Caco-2 (cell line): ENCODE results near the gene C1orf74. TPM values are rescaled to one million over a fixed set of nuclear protein-coding genes. Genes with fewer than 3 reads are reported as not detected.
A peak's percentile ranks its signal among the peaks of the same experiment; 100 is the strongest.

Experiments
- BruUV-seq: library from RNA; stranded (reverse); fragments of 400-500 nt; replicated peaks from 2 replicates; lab custom pipeline; 2021; lab: Mats Ljungman, UMichigan
- CTCF ChIA-PET: fragments of 300-600 bp; sonication (Branson Sonifier 250); formaldehyde crosslinking; loops from one replicate; lab custom pipeline; 2022; ENCODE audit warnings: antibody characterized with exemption; lab: Charles Lee
- POLR2A ChIA-PET: fragments of 300-600 bp; sonication (Branson Sonifier 250); formaldehyde crosslinking; loops from one replicate; lab custom pipeline; 2022; ENCODE audit warnings: antibody characterized with exemption; lab: Charles Lee
- DNase-seq, 2 experiments: peaks; one replicate each; pipeline versions ENCODE4 v3.0.0 to v3.0.0-alpha.2; 2020 to 2022
- H3K27me3 ChIP-seq: replicated peaks from 2 replicates; pipeline ENCODE4 v1.6.0; 2011; ENCODE audit warnings: low read length; ENCODE audit not compliant: control insufficient read depth, insufficient read depth
- H3K36me3 ChIP-seq: 2 replicates; pipeline ENCODE4 v1.5.1; 2011; ENCODE audit warnings: low read length; ENCODE audit not compliant: control insufficient read depth, insufficient read depth
- H3K4me1 ChIP-seq: fragments of 250-450 bp; sonication (Bioruptor Pico); 2 replicates; pipeline ENCODE4 v1.5.1; 2020; ENCODE audit warnings: mild to moderate bottlenecking
- H3K4me3 ChIP-seq: 2 replicates; pipeline ENCODE4 v1.5.1; 2011; ENCODE audit warnings: low read depth, mild to moderate bottlenecking, control low read depth, low read length
- H3K9me3 ChIP-seq: fragments of 250-450 bp; sonication (Bioruptor Pico); 2 replicates; pipeline ENCODE4 v1.5.1; 2020; ENCODE audit warnings: mild to moderate bottlenecking, moderate library complexity
- H3K27ac Mint-ChIP-seq: one replicate; pipeline ENCODE4 v1.8.0; 2022; ENCODE audit warnings: mixed read lengths; ENCODE audit not compliant: unreplicated experiment
- H3K27me3 Mint-ChIP-seq: one replicate; pipeline ENCODE4 v1.8.0; 2022; ENCODE audit warnings: mixed read lengths; ENCODE audit not compliant: insufficient read depth, unreplicated experiment
- H3K36me3 Mint-ChIP-seq: one replicate; pipeline ENCODE4 v1.8.0; 2022; ENCODE audit warnings: mild to moderate bottlenecking, mixed read lengths; ENCODE audit not compliant: insufficient read depth, unreplicated experiment
- H3K4me1 Mint-ChIP-seq: one replicate; pipeline ENCODE4 v1.8.0; 2022; ENCODE audit warnings: low read depth, mixed read lengths; ENCODE audit not compliant: unreplicated experiment
- H3K4me3 Mint-ChIP-seq: one replicate; pipeline ENCODE4 v1.8.0; 2022; ENCODE audit warnings: mild to moderate bottlenecking, moderate library complexity, mixed read lengths; ENCODE audit not compliant: unreplicated experiment
- H3K9me3 Mint-ChIP-seq: one replicate; pipeline ENCODE4 v1.8.0; 2022; ENCODE audit warnings: mixed read lengths; ENCODE audit not compliant: unreplicated experiment
- intact Hi-C: fragments of 100-400 bp; cut with micrococcal nuclease; formaldehyde crosslinking; loops from one replicate; pipeline ENCODE4 v1.10.0; 2022; ENCODE audit not compliant: unreplicated experiment
- total RNA-seq: library from RNA; stranded (reverse); gene quantifications from 2 replicates; pipeline ENCODE4 v1.2.3, GENCODE V29; 2022
- TF ChIP-seq, protein P1 (sequence below), 2 experiments: fragments of 200-600 bp in 1 of 2; IDR thresholded peaks; 1 replicate in 1 of 2; 2 replicates in 1 of 2; pipeline versions ENCODE4 v1.5.1 to v1.8.0; 2011 to 2022; ENCODE audit warnings: antibody characterized with exemption in 1 of 2, control low read depth in 1 of 2, inconsistent platforms in 1 of 2, low read depth in 1 of 2, low read length in 1 of 2, mild to moderate bottlenecking in 1 of 2, moderate library complexity in 1 of 2; ENCODE audit not compliant: insufficient read depth in 1 of 2, severe bottlenecking in 1 of 2, unreplicated experiment in 1 of 2

The C1orf74 gene
- total RNA-seq, 1 experiment from 2014 or later, result 4.5 TPM

DNA sequence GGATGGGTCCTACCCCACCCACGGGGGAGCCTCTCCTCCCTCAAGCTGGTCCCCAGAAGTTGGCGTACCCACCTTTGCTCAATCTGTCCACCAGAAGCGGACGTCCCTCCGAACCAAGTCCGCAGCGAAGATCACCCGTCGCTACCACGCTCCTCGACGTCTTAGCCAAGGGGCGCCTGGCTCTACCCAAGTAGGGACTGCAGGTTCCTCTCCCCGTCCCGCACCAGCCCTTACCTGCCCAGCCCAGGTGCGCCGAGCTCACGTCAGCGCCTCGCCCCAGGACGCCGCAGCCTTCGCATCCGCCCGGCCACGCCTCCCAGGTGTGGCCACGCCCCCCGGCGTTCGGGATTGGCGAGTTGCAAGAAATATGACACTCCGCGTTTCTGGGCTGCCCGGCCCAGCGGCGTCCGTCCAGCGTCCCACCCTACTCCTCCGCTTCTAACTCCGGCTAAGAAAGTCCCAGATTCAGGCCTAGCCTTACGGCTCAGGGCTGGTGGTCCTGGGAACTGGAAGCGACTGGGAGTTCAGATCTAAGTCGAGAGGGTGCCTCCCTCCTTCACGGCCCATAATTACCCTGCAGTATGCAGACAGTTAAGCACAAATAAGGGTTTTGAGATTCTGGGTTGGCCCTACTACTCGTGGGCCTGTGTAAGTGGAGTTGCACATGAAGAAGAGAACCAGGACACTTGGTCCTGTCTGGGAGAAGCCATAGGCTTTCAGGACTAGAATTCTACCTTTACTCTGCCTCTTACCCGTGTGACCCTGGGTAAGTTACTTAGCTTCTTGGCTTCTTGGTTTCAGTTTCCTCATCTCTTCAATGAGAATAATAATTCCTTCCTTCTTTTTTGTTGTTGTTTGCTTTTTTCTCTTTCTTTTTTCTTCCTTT, 21.8 kb upstream of the C1orf74 start, which contains the start of gene IRF6:
TSS of gene IRF6 (minus strand) at position 268 of the 886 bp plus-strand sequence. CDS start 4,729 bp downstream, outside the sequence.
- peak within 1 kb of the TSS; percentile 97 for H3K27ac Mint-ChIP-seq
- Histone ChIP-seq H3K4me1 (peaks cover 5% of the 10 kb centered on the region; the same call in 1 of the 2 replicates), H3K9me3 (no peaks in the 10 kb centered on the region), H3K36me3 (no peaks in the 10 kb centered on the region), H3K4me3 (peak within 1 kb of the TSS; percentile 72), H3K27me3 (no peaks in the 10 kb centered on the region)
- no peaks in the 10 kb centered on the region for H3K36me3 Mint-ChIP-seq
- ChIA-PET CTCF (interaction anchor here (0.6 to 2.1 kb wide), 9 partner anchors 8 to 265 kb away, joined by 3 to 16 read pairs (median 4); partner anchors contain the start of gene UTP25), POLR2A (interaction anchor here (0.6 to 2.1 kb wide), 12 partner anchors 10 to 554 kb away, joined by 3 to 21 read pairs (median 6); partner anchors contain the start of genes C1orf74 and UTP25)
- H3K4me3 Mint-ChIP-seq, result peak within 1 kb of the TSS; percentile 97
- DNase-seq, result peak; percentile 96 to 97
- TF ChIP-seq, protein P1, sequence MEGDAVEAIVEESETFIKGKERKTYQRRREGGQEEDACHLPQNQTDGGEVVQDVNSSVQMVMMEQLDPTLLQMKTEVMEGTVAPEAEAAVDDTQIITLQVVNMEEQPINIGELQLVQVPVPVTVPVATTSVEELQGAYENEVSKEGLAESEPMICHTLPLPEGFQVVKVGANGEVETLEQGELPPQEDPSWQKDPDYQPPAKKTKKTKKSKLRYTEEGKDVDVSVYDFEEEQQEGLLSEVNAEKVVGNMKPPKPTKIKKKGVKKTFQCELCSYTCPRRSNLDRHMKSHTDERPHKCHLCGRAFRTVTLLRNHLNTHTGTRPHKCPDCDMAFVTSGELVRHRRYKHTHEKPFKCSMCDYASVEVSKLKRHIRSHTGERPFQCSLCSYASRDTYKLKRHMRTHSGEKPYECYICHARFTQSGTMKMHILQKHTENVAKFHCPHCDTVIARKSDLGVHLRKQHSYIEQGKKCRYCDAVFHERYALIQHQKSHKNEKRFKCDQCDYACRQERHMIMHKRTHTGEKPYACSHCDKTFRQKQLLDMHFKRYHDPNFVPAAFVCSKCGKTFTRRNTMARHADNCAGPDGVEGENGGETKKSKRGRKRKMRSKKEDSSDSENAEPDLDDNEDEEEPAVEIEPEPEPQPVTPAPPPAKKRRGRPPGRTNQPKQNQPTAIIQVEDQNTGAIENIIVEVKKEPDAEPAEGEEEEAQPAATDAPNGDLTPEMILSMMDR (IDR thresholded peaks at IDR 0.05; ENCODE audit: insufficient read depth in 1 of 2, low read depth in 1 of 2, low read length in 1 of 2, severe bottlenecking in 1 of 2, unreplicated experiment in 1 of 2), result no peak
- peaks cover 22% of the 10 kb centered on the region for H3K4me1 Mint-ChIP-seq
- intact Hi-C loops, result loop anchor here (1.0 kb wide), 3 partner anchors 17 to 22 kb away; partner anchors contain the start of genes C1orf74 and UTP25
- no peaks in the 10 kb centered on the region for H3K9me3 Mint-ChIP-seq
- TSS peak; percentile 96 for BruUV-seq
- H3K27me3 Mint-ChIP-seq, result no peaks in the 10 kb centered on the region

DNA sequence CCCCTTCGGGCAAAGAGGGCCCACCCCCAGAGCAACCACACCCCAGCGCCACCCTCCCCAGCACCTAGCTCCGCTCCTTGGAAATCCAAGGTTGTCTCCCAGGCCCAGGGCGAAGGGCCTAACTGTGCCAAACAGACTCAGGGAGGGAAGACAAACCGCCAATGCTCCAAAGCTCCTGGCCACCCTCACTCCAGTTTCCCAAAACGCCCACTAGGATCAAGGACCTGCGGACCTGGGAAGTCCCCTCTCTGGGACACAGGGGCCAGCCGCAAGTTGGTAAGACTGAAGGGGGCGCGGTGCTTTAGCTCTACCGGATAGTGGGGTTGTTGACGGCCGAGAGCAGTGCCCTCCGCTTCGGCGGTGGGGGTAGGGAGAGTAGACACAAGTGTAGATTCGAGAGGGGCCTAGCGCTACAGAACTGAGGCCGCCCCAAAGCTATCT, 21.0 kb upstream of the C1orf74 start:
- Histone ChIP-seq H3K4me1 (no peaks in the 10 kb centered on the region; the same call in 1 of the 2 replicates), H3K9me3 (no peaks in the 10 kb centered on the region), H3K36me3 (no peaks in the 10 kb centered on the region), H3K27me3 (no peaks in the 10 kb centered on the region), H3K4me3 (peak overlapping the region; percentile 72)
- POLR2A ChIA-PET, result interaction anchor here (0.6 to 2.1 kb wide), 10 partner anchors 10 to 152 kb away, joined by 3 to 21 read pairs (median 7); partner anchors contain the start of genes C1orf74 and UTP25
- Mint-ChIP-seq H3K4me1 (peaks cover 14% of the 10 kb centered on the region), H3K4me3 (peak overlapping the region; percentile 97), H3K27ac (peak overlapping the region; percentile 97), H3K9me3 (no peaks in the 10 kb centered on the region), H3K27me3 (no peaks in the 10 kb centered on the region), H3K36me3 (no peaks in the 10 kb centered on the region)
- intact Hi-C loops, result no loop called here
- CTCF ChIA-PET, result interaction anchor here (0.6 to 2.1 kb wide), 7 partner anchors 8 to 37 kb away, joined by 3 to 16 read pairs (median 4); partner anchors contain the start of gene UTP25
- TF ChIP-seq, protein P1 (IDR thresholded peaks at IDR 0.05; ENCODE audit: insufficient read depth in 1 of 2, low read depth in 1 of 2, low read length in 1 of 2, severe bottlenecking in 1 of 2, unreplicated experiment in 1 of 2), result peak in 1 of 2 experiments; percentile 38
- TSS peak; percentile 42 for BruUV-seq
- peak in 1 of 2 experiments; percentile 49 for DNase-seq

DNA sequence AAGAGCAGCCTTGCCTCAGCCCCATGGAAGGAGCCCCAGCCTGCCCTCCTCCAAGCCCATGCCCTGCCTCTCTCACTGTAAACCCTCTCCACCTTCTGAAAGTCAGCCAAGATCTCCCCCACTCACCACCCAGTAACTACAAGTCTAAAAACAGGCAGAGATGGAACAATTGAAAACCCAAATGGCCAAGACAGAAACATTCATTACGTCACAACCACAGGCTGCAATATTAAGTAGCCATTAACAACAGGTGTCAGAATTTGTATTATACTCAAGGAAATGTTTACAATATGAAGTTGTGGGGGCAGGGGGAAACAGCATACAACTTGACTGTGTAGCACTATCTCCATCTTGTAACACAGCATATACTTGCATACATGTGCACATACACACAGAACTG, 19.2 kb upstream of the C1orf74 start:
- CTCF ChIA-PET, result no interaction called here
- Mint-ChIP-seq H3K4me1 (peaks cover 13% of the 10 kb centered on the region), H3K36me3 (peaks cover 9% of the 10 kb centered on the region), H3K27ac (no peak overlapping the region), H3K4me3 (no peak overlapping the region), H3K27me3 (no peaks in the 10 kb centered on the region), H3K9me3 (no peaks in the 10 kb centered on the region)
- no TSS peak for BruUV-seq
- TF ChIP-seq, protein P1 (IDR thresholded peaks at IDR 0.05; ENCODE audit: insufficient read depth in 1 of 2, low read depth in 1 of 2, low read length in 1 of 2, severe bottlenecking in 1 of 2, unreplicated experiment in 1 of 2), result no peak
- Histone ChIP-seq H3K4me3 (no peak overlapping the region), H3K27me3 (no peaks in the 10 kb centered on the region), H3K36me3 (no peaks in the 10 kb centered on the region), H3K4me1 (no peaks in the 10 kb centered on the region; the same call in 1 of the 2 replicates), H3K9me3 (no peaks in the 10 kb centered on the region)
- no peak for DNase-seq
- intact Hi-C loops, result no loop called here
- POLR2A ChIA-PET, result no interaction called here
